AG09319 (cell line): ENCODE results near the gene CSAD.

ENCODE experiments used
- DNase-seq: peaks from one replicate; pipeline ENCODE4 v3.0.0-alpha.2; 2010; ENCODE audit warnings: low read depth; ENCODE audit errors: extremely low read depth
- CTCF ChIP-seq: IDR thresholded peaks from 2 replicates; pipeline ENCODE4 v1.5.1; 2011; ENCODE audit warnings: low read depth, mild to moderate bottlenecking, inconsistent platforms, low read length, moderate library complexity

The CSAD gene

GRCh38 chr12:53195516-53196420 is 15.0 kb upstream of the CSAD start:
- TF ChIP-seq CTCF, result no peak
- no peak for DNase-seq

- TF ChIP-seq CTCF, result no peak
- no peak for DNase-seq
Measured at GRCh38 chr12:53194973-53195372, 14.2 kb upstream of the CSAD start.

GRCh38 chr12:53193985-53194716 is 13.4 kb upstream of the CSAD start:
- DNase-seq, result no peak
- TF ChIP-seq CTCF, result no peak

- DNase-seq, result no peak
- no peak for TF ChIP-seq CTCF
Measured at GRCh38 chr12:53193040-53193439, 12.3 kb upstream of the CSAD start.

GRCh38 chr12:53192531-53193021 is 11.9 kb upstream of the CSAD start:
- DNase-seq, result no peak
- TF ChIP-seq CTCF, result no peak

GRCh38 chr12:53191885-53192530 is 11.3 kb upstream of the CSAD start:
- no peak for DNase-seq

More at GRCh38 chr12:53191885-53192530, 11.3 kb upstream of the CSAD start:
- no peak for TF ChIP-seq CTCF
